ENCODE data around the gene UQCC2.

Gene UQCC2

DNA sequence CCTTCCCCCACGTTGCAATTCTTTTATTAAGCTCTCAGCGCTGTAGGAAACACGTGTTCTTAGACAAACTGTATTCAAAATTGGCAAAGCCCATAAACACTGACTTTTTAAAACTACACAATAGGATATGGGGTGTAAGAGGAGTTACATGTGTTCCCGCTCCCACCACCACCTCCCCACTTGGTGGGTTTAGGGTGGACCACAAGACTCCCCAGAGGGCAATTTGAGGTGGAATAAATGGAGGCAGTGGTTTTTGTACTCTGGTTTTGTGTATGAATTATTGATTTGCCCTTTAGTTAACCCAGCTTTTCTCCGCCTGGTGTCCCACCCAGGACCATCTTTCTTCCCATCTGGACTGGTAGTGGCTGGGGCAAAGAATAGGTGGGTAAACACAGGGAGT, 3.7 kb downstream of the UQCC2 start:
- DNase-seq (ENCODE audit: low read depth, low spot score), result no peak

DNA sequence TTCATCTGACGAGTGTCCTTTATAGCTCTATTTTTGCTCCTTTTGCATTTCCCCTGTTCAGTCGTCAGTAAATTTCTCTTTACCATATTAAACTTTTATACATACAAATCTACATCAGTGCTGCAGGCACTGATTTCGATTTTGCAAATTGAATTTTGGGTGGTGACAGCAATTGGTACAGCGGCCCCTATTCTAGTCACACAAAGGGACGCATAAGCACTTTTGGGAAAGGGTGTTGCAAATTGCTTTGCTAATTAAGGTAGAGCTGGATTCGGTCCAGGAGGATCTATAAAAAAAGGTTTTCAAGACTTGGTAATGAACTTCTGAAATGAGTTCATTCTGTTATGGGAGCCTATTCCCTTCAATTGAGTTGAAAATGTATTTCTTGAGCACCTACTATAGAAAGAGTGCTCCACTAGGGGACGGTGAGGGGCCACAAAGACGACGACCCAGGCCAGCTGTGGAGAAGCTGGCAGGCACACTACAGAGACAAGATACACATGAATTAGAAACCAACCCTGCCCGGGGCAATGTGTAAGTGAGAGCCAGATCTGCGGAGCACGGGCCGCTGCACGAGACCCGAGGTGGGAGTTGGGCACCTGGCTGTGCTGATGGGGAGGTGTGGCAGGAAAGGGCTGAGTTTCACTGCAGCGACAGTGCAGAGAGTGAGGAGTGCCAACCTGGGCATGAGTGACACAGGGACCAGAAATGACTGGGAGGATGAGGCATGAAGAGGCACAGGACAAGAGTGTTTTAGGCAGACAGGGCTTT, 5.4 kb downstream of the UQCC2 start:
- no peak for DNase-seq (ENCODE audit: low read depth, low spot score)

DNA sequence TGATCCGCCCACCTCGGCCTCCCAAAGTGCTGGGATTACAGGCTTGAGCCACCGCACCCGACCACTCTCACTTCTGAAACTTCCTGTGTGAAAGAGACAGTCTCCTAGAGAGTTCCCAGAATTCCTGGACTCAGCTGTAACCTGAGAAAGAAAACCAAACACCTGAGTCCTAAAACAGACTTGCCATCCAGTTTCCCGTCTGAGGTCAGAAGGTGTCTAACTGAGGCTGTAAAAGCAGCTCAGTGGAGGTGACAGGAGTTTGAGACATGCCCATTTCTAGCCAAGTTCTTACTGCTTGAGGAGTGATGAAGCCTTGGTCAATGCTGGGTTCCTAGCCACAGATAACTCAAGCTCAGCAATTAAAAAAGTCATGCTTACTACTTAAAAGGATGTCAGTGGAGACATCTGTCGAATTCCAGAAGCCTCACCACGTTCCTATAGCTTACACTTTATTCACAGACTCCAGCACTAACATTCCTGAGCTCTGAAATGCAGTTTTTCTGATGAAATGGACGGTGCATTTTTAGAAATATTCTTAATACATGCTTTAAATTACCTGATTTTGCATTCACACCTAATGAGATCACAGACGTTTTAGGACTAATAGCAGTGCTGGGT, 6.1 kb downstream of the UQCC2 start:
- DNase-seq (ENCODE audit: low read depth, low spot score), result no peak

DNA sequence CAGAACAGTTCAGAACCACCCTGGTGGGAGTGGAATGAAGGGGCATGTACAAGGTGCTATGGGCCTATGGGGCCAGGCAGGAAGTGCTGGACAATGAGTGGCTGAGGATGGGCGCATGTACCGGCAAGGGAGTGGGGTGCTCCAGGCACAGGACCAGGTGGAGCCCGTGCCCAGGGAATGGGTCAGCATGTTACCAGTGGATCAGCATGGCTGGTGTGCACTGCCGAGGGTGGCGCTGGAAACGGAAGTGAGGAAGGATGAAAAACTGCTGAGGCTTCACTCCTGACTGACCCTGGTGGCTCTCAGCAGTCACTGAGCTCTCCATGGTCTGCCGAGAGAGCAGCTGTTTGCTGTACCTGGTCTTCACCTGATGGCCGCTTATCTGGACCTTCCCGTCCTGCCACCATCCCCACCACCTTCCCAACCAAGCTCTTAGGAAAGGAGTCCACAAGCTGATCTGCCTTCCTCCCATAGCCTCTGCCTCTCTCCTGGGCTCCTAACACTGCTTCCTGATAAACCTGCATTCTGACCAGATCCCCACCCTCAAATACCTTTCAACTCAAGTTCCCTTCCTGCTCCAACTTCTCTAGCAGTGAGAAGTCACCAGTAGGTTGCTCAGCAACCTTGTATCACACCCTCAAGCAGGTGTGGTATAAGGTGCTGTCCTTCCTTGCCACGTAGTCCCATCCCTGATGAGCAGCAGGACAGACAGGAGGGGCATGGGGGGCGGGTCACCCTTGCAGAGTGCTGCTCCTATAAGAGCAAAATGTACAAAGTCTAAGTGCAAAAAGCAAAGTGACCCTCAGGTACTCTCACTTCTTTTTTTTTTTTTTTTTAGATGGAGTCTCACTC, 7.1 kb downstream of the UQCC2 start:
- DNase-seq (ENCODE audit: low read depth, low spot score), result no peak

DNA sequence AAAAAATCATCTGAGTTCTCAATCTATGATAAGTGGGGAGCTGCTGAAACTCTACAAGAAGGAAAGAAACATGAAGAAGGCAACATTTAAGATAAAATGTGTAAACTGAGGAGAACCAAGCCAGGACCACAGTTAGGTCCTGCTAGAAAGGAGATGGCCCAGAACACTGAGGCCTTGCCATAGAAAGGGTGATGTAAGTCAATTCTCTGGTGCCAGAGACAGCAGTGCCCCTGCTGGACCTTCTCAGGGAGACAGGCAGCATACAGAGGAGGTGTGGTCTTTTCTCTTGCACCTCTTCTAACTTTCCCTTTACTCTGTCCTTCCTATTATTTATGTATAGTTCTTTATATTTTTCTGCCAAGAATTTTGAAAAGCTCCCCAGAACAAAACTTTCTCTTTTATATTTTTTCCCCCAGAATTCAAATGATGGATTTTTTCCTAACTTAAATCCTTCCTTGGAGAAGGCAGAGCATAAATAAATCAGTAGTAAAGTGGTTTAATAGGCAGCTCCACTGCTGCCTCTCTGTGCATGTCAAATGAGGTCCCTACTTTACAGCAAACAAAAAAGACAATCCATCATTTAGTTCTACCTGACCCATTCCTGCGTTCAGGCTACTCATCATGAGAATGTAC, 9.0 kb downstream of the UQCC2 start:
- peak; percentile 74 for DNase-seq (ENCODE audit: low read depth, low spot score)

DNA sequence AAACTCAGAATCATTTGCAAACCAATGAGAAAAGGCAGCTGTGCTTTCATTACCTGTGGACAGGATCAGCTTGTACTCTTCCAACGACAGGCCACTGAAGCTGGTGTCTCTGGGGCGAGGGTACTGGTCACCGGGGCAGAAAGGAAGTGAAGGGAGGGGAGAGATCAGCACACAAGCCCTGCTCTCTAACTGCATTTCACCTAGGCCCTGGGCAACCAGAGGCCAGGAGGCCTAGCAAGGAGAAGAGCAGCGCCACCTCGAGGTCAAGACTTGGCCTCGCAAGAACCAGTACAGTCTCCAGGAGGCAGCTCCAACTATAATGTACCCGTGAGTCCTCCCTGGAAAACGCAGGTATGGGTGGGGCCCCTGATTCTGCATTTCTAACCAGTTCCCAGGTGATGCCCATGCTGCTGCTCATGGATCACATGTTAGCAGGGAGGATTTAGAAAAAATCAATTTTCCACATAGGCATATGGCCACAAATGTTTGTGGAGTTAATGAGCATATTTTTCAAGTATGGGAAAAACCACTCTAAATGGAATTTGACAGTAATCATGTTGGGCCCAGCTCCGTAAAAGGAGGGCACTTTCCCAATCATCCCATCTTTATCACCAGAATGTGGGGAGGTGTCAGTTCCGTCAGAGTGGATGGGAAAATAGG, 11.0 kb downstream of the UQCC2 start:
- peak; percentile 88 for DNase-seq (ENCODE audit: low read depth, low spot score)

DNA sequence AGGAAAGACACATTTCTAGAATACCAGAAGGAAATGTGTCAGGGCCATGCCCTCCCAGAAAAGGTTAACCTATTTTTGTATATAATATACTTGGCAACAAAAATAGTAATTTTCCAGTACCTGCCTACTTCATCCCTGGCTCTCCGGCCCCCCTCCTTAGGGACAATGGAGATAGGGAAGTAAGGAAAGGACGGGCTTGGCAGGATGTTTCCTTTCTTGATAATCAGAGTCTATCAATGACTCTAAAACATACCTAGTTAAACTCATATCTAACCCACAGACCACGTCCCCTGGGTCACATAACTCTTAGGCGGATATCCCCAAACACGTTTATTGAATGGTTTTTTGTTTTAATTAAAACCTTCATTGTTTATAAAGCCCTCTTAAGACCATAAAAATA, 11.8 kb downstream of the UQCC2 start:
- DNase-seq (ENCODE audit: low read depth, low spot score), result no peak

DNA sequence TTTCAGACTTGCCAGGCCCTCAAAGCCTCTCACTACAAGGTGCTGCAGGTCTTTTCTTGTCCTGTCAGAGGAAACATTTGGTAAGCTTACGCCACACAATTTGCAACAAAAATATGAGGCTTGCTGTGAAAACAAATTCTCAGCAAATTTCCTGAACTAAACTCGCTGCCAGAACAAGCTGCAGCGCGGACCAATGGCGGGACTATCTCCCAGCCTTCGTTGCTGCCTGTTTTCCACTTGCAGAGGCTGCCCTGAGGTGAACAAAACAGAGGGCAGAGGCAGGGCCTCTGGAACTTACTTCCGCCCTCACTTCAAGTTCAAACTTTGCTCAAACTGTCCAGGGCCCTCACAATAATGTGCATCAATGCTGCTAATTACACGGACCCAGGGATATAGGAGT, 12.4 kb downstream of the UQCC2 start:
- no peak for DNase-seq (ENCODE audit: low read depth, low spot score)

DNA sequence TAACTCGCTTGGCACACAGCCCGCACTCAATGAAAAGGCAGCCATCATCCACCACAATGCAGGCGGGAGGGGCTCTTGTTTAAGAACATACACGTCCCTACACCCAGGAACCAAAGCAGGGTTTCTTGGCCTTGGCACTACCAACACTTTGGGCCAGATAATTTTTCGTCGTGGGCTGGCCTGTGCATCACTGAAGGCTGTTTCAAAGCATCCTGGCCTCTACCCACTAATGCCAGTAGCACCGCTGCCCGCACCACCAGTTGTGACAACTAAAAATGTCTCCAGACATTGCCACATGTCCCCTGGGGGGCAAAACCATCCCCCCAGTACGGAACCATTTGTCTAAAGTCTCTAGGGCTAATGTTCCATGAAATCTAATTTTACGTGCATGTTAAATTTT, 13.0 kb downstream of the UQCC2 start:
- DNase-seq (ENCODE audit: low read depth, low spot score), result no peak

DNA sequence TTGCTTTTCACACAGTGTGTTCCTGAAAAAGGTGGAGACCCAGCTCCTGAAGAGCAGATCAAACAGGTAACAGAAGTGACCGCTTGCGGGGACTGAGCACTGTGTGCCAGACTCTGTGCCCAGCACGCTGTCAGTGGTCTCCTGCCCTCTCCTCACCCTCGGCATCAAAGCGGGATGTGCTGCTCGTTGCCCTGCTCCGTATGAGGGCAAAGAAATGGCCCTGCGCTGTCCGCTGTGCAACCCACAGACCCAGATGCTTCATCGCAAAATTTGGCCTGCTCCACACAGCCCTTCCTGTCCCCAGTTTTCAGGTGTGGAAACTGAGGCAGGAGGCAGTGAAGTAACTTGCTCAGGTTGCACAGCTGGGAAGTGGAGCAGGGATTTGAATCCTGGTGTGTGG, 13.7 kb downstream of the UQCC2 start:
- DNase-seq (ENCODE audit: low read depth, low spot score), result no peak

DNA sequence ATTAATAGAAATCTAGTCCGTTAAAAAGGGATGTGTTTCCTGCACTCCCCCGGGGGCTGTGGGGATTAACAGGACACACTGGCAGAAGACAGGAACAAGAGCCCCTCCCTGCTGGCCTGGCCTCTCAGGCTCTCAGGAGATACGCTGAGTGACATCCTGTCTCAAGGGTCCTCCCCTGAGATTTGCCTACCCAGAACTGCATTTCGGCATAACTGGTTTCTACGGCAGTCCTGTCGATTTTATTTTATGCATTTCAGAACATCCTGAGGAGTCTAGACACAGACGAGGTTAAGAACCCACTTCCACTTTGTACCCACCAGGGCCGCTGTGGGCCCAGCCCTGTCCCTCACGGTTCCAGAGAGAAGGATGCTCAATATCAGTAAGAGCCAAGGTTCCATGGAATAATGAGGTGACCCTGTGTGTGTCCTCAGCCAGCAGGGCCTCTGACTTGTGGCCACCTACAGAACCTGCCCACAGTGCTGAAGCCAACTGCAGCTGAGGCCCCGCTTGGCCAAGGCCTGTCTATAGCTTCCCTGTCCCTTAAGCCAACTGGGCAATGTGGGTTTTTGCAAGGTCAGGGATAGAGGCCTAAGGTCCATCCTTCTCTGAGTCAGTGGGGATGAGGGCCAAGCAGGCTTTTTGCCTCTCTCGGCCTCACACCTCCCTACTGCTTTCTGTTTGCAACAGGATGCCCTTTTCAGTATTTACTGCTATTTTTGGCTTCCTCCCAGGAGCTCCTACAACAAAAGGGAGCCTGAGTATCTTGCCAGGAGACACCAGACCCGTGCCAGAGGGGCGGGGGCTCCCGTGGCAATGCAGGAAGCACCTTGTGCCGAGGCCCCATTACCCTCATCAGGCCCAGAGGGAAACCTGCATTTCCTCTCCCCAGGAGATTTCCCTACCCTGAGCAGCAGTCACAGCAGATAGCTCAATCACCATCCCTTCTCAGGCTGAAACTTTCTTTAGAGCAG, 14.7 kb downstream of the UQCC2 start:
- DNase-seq (ENCODE audit: low read depth, low spot score), result peak; percentile 91

DNA sequence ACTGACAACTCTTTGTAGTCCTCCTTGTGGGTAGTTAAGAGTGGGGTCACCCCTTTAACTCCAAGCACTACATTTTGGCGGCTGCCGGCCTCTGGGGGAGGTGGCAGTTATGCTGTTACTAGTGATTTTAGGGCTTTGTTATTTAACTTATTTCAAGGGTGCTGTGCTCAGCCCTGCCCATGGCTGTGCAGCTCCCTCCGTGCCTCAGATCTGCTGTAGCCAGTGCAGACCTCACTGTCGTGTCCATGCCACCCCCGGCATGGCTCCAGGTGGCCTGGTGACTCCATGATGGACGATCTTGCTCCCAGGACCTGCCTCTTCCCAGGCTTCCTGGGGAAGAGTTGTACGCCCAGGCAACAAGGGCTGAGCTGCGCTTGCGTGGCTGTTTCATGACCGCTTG, 15.4 kb downstream of the UQCC2 start:
- no peak for DNase-seq (ENCODE audit: low read depth, low spot score)

DNA sequence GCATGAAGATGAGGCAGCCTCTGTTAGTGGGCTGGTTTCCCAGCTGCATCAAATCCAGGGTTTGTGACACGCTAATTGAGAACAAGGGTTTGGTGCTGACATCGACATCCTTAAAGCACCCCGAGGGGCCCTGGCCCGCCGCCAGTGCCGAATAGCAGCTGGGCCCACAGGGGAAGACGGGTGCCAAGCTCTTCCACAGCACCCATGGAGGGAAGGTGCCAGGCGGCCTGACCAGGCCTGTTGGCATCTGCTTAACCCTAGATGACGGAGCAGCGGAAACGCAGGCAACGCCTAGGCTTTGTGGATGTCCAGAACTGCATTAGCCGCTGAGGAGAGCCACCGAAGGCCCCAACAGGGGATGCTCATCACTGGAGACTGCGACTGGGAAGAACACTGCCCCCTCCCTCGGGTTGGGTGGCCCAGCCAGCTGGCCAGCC, 16.0 kb downstream of the UQCC2 start:
- DNase-seq (ENCODE audit: low read depth, low spot score), result no peak

DNA sequence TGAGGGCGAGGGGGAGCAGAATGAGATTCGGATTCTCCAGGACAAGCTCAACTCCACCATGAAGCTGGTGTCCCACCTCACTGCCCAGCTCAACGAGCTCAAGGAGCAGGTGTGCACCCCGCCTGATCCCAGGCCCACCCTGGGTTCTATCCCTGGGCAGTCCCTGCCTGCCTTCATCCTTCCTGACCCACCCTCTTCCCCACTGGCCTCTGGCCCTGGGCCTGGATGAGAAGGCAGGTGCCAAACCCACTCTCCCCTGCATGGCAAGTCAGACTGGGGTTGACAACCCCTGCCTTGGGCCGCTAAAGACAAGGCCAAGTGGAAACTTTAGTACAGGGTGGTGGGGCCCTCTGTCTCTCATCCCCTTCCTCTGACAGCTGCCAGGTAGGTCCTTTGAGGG, 16.5 kb downstream of the UQCC2 start:
- DNase-seq (ENCODE audit: low read depth, low spot score), result no peak

DNA sequence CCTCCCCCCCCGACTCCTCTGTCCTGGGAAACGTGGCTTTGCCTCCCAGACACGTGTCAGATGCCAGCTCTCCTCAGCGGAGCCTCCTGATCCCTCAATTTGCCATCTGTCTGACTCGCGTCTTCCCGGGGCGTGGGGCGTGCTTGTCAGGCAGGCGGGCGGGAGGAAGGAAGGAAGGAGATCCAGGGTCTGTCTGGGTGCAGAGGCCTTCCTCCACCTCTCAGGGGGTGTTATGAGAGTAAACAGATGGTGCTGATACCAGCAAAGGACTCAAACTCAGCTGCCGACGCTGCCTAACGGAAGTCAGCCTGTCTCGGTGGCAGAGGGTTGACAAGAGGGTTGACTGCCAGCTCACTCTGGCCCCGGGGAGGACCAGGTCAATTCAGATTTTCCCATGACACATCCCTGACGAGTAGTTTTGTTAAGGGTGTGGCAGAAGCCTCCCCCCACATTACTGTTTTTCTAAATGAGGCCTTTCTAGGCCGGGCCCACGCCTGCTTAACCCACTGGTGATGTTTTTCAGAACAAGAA, 17.0 kb downstream of the UQCC2 start:
- peak; percentile 58 for DNase-seq (ENCODE audit: low read depth, low spot score)

DNA sequence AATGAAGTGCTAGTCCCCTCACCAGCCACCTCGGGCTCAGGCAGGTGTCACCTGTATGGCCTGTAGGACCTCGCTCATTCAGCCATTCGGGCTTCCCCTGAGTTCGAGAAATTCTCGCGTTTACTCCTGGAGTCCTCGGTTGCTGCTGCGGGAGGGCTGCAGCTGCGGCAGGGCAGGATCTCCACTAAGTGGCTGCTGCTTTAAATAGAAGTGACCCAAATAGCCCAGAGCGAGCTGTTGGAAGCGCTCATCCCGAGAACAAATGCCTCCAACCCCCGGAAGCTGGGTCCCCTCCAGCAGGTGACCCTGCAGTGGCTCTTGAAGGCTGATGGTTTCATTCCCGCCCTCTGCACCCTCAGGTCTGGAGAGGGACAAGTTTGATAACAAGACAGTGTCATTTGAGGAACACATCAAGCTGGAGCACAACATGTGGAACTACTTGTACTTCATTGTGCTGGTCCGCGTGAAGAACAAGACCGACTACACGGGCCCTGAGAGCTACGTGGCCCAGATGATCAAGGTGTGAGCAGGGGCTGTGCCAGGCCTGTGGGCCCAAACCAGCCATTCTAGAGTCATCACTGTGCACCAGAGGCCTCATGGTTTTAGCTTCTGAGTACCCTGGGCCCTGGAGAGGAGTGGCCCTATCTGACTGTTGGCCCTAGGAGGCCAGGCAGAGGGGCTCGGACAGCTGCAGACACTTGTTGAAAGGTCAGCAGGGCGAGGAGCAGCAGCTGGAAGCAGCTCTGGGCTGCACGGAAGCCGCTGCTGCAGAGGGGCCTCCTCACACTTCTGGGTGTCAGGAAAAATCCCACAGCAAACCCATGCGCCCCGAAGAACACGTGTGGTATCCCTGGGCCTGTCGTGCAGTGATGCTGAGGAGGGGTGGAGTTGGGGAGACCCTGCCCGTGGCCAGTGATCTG, 18.1 kb downstream of the UQCC2 start:
- no peak for DNase-seq (ENCODE audit: low read depth, low spot score)

DNA sequence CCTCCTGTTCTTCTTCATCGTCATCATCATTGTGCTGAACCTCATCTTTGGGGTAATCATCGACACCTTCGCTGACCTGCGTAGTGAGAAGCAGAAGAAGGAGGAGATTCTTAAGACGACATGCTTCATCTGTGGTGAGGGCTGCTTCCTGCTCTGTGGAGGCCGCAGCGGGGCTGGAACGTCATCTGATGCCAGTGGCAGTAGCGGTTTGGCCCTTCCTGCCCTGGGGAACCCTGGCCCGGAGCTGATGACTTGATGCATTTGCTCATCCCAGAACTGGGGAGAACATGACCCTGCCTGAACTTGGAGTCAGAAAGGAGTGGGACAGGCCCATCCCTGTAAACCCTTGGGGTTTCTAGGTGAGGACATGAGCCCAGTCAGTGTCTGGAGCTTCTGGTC, 18.7 kb downstream of the UQCC2 start:
- no peak for DNase-seq (ENCODE audit: low read depth, low spot score)

DNA sequence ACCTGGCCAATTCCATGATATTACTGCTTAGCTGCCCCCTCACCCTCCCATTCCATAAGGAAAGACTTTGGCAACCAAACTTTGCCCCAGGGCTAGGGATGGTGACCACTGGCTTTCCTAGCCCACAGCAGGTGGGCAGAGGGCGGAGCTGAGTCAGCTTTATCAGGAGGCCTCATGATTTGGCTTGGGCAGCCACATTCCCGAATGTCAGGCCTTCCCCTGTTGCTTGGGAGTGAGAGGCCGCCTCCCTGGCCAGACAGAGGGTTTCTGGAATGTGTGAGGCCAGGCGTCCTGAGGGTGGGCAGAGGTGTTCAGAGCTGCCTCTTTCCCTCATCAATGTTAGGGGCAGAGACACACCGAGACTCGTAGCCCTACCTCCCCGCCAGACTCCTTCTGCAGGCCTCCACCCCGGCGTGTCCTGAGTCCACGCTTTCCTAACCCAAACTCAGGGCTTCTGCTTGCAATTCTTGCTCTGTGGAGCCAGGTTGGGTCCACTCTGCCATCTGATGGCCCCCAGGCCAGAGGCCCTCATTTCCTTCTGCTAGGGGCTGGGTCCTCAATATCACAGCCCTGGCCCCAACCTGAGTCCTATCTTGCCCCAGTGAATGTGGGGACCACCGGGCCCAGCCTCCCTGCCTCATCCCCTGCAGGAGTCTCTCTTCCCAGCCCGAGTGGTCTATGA, 19.3 kb downstream of the UQCC2 start:
- peak; percentile 87 for DNase-seq (ENCODE audit: low read depth, low spot score)
